DMS114 treated with DMSO at 0.1 percent for 48 hours (cell line): Measurements from ENCODE around the gene PHACTR1.

ENCODE experiments used
- DNase-seq: peaks from one replicate; lab custom pipeline; 2025; ENCODE audit not compliant: unreplicated experiment; lab: John Stamatoyannopoulos, UW

Gene PHACTR1

DNA sequence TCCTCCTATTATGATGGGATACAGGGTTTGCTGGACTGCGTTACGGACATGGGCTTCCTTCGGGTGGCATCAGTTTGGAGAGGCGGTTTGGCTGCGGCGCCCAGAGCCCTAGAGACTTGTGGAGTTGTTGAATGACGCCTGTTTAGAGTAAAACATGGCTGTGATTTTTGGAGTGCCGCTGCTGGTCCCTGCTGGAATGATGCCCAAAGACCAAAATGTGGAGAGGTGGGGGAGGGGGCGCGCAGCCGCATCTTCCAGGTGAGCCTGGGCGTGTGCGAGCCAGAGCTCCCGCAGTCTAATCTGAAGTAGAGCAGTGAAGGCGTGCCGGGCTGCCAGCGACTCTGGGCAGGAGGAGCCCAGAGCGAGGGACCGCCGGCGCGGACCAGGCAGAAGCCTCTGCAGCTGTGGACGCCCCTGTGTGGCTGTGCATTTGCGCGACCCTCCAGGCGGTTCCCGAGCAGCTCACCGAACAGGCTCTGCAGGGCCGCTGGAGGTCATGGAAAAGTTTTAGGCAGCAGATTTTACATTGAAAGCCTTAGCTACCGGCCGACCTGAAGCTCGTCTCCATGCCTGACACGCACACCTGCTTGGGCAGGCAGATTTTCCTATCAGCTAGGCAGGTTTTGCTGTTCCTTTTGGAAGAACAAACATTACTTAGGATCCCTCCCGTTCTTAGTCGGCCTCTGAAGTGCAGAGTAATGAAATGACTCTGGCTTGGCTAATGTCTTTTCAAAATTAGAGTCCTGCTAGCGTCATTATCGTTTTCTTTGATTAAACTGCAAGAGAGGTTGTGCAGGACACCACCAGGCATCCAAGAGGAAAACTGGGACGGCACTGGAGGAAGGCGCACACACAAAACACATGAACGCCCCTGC, 298.2 kb downstream of the PHACTR1 start:
- DNase-seq: peak; percentile 22

DNA sequence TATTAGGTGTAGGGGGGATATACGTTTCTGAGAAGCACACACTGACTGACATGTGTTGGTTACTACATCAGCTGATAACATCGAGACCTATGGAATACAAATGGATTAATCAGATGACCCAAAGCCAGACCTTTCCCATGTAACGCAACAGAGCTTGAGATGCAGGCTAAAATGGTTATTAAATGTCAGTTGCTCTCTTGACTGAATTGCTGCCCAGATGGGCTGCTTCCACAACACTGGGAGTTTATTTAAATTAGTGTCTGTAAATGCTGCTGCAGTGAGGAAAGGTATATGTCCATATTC, 298.8 kb downstream of the PHACTR1 start:
- no peak for DNase-seq

DNA sequence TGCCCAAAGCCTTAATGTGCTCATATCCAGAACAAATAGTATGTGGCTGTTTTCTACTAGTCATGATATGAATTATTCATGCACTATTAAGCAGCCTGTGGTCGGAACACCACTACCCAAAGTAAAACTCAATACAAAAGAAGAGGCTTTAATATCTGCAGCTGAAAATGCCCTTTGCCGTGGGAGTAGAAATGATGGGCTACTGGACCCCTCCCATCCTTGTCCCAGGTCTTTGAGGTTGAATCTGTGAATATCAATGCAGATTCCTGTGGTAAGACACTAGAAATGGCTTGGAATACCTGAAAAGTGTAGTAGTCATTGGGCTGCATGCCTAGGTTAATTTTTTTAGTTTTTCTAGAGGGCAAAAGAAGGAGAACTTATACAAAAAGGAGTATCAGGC, 308.0 kb downstream of the PHACTR1 start:
- DNase-seq: no peak

DNA sequence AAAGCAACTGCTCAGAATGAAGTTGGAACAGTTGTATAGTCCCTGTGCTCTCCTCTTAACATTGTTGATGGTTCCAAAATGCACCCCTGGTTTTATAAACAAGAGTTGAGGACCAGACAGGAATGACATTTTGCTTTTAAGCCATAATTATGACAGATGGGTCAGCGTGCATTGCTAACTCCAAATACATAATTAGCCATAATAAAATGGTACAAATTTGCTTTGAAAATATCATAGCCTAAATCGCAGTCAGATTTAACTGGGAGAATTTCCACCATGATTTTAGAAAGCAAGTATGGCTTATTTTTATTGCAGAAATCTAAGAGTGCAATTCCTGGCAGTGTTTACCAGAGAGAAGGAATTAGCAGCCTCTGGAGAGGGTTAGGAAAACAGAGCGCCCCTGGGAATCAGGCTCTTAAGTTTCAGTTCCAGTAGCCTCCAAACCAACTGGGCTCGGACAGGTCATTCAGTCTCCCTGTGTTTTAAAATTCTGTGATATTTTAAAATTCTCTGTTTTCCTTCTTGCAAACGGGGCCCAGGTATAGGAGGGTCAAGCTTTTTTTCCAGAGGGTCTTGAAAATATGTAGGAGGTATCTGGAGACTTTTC, 309.4 kb downstream of the PHACTR1 start:
- no peak for DNase-seq

DNA sequence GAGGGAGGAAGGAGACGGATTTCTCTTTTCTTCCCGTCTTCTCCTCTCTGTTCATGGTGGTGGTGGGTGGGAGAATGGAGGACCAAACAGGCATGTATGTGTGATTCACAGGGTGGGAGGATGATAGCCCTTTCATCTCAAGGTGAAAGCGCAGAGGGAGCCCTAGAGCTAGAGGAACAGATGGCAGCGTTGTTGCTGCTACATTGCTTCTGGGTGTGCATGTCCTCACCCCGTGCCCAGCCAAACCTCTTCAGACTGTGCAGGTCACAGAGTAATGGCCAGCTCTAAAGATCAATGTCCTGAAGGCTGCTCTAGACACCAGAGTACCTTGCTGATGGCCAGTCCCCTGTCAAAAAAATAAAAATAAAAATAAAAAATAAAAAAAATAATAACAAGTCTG, 310.0 kb downstream of the PHACTR1 start:
- no peak for DNase-seq

DNA sequence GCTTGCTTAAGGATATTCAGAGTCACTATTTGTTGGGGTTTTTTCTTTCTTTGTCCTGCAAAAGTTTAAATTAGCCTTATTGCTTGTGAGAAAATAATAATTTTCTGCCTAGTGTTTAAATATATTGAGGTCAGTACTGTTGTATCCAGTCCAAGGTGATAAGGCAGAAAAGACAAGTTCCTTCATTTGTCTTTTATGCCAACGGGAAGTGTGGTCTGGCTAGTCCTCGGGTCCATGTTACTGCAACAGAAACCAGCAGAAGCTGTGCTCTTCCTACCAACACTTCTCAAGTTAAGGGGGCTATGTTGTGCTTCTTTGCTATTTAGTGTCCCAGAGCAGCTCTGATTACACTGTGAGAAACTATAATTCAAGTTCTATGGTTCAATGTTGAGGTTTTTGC, 310.6 kb downstream of the PHACTR1 start:
- DNase-seq: no peak

DNA sequence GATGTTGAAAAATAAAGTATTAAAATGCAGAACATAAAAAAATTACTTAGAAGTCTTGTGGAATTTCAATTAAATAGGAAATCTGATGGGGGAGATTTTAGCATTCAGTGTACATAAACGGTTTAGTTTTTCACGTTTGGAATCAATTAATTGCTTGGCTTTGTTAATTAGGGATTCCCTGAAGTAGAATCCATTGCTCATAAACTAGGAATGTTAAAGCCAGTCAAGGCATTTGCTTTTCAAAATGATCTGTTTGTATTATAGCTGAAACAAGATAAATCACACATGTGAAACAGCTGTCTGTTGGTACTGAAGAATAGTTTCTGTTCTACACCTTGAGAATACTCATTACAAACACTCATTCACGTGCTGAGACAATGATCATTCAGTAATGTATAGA, 313.8 kb downstream of the PHACTR1 start:
- no peak for DNase-seq

DNA sequence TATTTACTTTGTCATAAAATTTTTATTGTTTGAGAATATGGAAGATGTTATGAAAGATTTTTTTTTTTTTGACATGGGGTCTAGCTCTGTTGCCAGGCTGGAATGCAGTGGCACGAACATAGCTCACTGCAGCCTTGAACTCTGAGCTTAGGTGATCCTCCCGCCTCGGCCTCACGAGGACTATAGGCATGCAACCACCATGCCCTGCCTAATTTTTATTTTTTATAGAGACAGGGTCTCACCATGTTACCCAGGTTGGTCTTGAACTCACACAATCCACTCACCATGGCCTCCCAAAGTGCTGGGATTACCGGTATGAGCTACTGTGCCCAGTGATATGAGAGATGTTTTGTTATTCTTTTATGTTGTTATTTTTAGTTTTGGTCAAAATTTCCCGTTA, 316.0 kb downstream of the PHACTR1 start:
- DNase-seq: no peak

DNA sequence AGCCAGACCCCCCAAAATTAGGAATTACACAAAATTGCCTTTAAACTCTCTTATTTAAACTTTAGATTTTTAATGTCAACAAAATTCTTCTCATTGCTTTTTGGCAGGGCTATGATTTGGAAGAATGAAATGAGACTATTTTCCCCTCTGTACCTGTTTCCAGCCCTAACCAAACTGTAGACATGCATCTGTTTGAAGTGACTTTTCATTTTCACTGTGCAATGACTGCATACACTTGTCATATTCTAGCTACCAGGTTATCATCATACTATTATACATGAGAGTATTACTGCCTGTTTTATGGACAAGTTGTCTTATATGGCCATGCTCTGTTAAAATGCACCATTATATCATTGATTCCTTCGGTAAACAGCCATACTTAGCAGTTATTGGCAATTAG, 316.6 kb downstream of the PHACTR1 start:
- DNase-seq: no peak

DNA sequence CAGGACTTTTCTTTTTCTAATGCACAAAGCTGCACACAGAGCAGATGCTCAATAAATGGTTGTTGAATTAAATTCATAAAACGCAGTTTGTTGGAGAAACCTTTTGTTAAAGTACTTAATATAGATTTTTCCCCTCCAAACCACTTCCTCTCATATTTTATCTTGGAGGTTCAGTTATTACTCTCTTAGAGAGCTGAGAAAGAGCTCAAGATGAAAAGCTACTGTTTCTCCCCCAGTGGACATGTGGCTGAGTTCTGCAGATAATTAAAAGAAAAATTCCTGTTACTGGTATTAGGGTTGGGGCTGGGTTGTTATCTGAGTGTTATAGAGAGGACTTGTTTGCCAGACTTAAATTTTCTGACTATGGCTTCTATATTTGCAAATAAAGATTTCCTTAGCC, 317.7 kb downstream of the PHACTR1 start:
- DNase-seq: no peak

DNA sequence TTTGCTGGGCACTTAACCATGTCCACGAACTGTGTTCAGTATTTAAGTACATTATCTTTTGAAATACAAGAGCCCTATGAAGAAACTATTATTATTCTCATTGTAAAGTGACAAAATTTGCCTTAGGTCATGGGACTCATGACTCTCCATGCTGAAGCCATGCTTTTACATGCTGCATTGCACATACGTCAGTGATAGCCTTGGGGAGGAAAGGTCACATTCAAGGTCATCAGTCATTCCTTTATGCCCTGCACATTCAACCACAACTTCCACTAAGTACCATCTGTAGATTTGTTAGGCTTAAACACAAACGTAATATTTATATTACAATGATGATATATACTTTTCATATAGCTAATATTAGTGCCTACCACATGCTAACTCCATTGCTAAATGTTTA, 319.0 kb downstream of the PHACTR1 start:
- no peak for DNase-seq

DNA sequence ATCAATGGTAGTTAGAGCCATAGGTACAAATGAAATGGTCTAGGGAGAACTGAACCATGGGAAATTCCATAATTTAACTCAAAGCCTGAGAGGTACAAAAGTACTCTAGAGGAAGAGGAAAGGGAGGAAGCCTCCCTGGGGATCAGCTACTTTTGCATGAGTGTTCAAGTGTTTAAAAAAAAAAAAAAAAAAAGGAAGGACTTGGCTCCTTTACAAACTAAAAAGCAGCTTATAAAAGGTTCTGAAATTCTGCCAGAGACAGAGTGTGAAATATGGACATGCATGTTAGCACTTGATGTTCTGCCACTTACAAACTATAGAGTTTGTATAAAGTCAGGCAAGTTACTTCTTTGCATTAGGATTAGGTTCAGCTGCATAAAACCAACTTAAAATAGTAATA, 321.7 kb downstream of the PHACTR1 start:
- no peak for DNase-seq

DNA sequence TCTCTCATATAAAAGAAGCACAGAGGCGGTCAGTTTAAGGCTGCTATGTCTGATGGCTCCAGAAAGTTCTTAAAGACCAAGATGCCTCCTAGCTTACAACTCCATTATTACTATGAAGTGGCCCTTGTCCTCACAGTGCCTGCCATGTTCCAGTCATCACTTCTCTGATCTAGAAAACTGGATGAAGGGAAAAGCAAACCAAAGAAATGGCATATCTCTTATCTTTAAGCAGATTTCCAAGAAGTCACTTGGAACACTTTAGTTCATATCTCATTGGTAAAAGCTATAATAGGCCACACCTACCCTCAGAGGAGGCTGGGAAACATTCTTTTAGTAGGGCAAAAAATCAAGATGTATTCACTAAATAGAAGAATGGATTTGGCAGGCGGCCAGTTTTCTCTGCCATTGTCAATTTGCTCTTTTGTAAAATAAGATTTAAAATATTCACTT, 322.2 kb downstream of the PHACTR1 start:
- no peak for DNase-seq

DNA sequence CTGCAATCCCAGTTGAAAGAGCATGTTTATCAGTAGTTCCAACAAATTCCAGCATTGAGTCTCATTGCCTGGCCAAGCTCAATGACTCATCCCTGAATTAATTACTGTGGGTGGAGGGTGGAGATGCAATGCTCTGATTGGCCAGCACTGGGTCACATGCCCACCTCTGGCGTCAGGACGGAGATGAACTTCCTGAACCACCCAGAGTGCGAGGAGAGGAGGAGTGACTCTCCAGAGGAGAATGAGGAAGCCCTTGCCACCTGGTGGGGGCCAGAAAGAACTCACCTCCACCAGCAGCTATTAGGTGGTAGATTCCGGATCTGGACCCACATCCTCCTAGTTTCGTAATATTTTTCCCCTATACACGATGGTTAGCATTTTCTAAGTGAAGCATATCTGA, 327.8 kb downstream of the PHACTR1 start:
- DNase-seq: no peak

DNA sequence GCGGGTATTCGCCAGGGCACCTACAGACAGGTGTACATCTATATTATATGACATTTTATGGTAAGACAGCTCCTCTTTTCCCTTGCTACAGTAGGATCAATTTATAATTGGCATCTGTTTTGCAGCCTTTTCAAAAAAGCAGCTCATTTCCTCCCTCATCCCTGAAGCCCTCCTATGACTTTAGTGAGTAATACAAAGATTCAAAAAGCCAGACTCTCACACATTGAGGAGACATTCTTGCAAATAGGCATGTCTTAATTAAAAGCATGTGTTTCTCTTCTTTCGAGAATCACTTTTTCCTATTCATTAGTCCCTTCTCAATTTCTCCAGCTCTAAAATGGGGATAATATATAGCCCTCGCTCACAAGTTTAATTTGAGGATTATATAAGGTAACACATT, 328.3 kb downstream of the PHACTR1 start:
- no peak for DNase-seq

DNA sequence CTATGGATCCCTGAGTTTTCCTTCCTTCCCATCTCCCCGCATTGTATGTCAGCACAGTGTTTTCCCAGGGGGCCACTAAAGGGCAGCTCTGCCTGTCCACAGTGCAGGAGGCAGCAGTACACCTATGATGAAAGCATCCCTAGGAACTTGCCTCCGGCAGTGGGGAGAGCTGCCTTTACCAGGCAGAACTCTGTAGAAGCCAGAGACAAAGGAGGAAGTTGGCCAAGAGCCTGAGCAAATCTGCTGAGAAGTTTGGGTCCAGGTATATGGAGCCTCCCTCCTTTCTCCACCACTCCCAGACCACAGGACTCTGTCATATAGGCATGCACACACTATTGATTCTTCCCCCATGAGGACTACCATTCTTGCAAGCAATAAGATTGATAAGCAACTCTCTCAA, 329.1 kb downstream of the PHACTR1 start:
- no peak for DNase-seq

DNA sequence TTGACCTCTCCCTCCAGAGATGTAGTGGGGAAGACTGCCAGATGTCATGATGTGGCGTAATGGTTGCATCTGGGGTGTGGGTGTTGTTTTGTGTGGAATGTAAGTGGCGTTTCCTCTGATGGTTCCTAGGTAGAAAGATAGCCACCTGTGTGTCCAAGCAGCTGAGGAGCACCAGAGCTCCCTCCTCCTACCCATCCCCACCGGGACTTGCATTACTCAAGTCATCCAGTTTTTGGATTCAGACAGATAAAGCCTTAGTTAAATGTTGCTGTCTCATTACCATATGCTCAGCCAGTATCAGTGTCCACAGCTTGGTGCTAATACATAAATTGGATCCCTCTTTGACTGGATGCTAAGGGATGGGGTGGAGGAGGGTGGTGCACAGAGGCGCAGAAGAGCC, 329.5 kb downstream of the PHACTR1 start:
- DNase-seq: no peak

DNA sequence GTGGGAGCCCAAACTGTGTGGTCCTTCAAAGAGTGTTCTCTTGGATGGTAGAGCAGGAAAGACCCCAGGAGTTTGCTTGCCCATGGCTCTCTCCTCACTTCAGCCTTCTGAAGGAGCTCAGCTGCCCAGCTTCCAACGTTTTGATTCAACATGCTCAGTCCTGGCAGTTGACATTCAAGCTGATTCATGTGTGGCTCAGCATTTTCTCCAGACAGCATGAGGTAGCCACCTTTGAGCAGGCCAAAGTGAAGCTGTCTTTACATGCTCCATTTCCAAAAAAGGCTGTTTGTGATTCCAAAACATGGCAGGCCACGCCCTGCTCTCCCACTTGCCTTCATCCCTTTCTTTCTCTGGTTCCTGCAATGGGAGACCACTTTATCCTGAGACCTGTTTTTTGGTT, 331.5 kb downstream of the PHACTR1 start:
- DNase-seq: no peak

DNA sequence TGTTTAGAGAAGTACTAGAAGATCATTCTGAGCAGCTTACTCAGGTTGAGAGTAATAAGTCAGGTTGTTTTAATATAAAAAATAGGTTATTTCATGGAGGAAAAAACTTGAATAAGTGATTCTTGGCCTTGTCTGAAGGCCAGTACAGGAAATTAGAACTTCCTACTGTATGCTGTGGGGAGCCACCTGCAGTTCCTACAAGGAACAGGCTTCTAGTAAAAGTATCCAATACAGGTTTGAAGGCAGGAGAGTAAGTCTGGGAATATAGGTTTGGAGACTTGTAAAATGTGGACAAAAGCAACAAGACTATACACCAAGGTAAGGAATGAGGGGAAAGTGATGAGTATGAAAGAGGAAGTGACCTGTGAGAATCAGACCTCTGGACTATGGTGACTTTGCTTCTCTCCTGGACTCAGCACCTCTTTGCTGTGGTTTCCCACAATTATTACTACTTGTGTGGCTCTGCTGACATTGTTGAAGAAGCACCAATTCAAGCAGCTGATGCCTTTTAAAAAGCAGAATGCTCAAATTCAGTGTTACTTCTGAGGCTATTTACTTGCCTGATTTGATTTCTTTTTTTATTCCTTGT, 333.2 kb downstream of the PHACTR1 start:
- no peak for DNase-seq

DNA sequence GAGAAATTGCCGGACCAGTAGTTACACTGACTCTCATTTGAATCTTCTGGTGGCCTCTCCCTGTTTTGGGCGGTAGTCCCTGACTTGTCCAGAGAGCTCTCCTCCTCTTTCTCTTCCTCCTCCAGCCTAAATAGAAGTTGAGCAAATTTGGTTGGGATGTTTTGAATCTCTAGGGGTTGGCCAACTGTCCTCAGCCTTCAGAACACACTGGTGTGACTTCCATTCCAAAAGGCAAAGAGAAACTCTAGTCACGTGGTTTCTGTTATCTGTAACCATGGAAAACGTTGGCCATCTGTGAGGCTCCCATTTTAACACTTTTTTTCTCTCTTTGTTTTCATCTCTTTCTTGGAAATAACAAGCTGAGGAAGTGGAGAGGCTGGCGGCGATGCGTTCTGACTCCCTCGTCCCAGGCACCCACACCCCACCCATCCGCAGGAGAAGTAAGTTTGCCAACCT, 336.5 kb downstream of the PHACTR1 start:
- DNase-seq: no peak

DNA sequence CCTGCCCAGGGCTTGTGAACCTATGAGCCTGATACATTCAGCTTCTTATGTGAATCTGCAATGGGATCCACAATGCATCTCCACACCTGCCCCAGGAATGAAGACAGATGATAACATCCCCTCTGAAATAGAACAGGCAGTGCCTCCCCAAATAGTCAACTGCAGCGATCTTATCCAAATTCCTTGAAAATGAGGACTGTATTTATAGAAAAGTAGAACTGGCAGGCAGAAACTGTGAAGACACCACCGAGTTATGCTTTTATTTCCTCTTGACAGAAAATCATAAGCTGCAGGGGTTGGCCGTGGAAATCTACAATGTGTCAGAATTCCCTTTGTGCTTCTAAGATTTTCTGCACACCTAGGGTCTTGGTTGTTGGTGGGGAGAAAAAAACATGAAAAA, 341.5 kb downstream of the PHACTR1 start:
- DNase-seq: no peak

DNA sequence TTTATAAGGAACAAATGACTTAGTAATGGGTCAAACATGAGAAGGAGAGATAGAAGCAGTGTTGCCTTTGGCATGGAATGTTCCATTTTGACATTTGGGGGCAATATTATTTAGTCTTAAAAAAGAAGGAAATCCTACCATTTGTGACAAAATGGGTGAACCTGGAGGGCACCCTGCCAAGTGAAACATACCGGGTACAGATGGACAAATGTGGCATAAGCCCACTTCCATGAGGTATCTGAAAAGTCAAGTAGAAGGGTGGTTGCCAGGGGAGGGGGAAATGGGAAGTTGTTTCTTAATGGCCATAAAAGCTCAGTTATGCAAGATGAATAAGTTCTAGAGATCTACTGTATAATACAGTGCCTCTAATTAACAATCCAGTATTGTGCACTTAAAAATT, 342.5 kb downstream of the PHACTR1 start:
- no peak for DNase-seq
